ENCODE results near the gene CLK1. TPM values are rescaled to one million over a fixed set of nuclear protein-coding genes. Genes with fewer than 3 reads are reported as not detected.

CLK1 gene
- total and polyA plus RNA-seq, 2 of the 13 experiments (the other 11 are each of a cell fraction or from before 2014, with no cell fraction given) = 66.6 to 101 TPM

GRCh38 chr2:200852605-200853004 is 11.9 kb downstream of the CLK1 start:
- no peak overlapping the region for H2AFZ ChIP-seq (ENCODE audit: low read length)
- no peak overlapping the region for H3K4me2 ChIP-seq (ENCODE audit: low read depth, low read length)
- H3K27ac ChIP-seq (ENCODE audit: extremely low read length, insufficient read depth, low read length) = no peak overlapping the region
- DNase-seq (ENCODE audit: low spot score) (no peak), FAIRE-seq (no peak), ATAC-seq (no peak)
- peaks cover 37% of the 10 kb centered on the region for H4K20me1 ChIP-seq (ENCODE audit: insufficient read depth, low read length)
- H3K79me2 ChIP-seq (ENCODE audit: insufficient read depth, low read length) = peaks cover 15% of the 10 kb centered on the region
- no peak for TF ChIP-seq ZBTB14 (CRISPR knock-in tag; IDR thresholded peaks at IDR 0.05)
- no peak for TF ChIP-seq YEATS4 (CRISPR knock-in tag; IDR thresholded peaks at IDR 0.05; ENCODE audit: borderline replicate concordance)
- peak; percentile 62 for TF ChIP-seq RBFOX2 (IDR thresholded peaks at IDR 0.05; ENCODE audit: low read depth, low read length)
- no peak for TF ChIP-seq PBX2 (CRISPR knock-in tag; IDR thresholded peaks at IDR 0.05)
- no peak for TF ChIP-seq ZNF841 (CRISPR knock-in tag; IDR thresholded peaks at IDR 0.05; ENCODE audit: borderline replicate concordance)
- TF ChIP-seq RBM22 (optimal IDR thresholded peaks at IDR 0.05; ENCODE audit: low read length) = peak; percentile 68
- no peak for TF ChIP-seq ZNF383 (CRISPR knock-in tag; IDR thresholded peaks at IDR 0.05; ENCODE audit: borderline replicate concordance)
- peak; percentile 71 for TF ChIP-seq POLR2AphosphoS2 (IDR thresholded peaks at IDR 0.05; ENCODE audit: low read depth, low read length)
- TF ChIP-seq RORA (CRISPR knock-in tag; IDR thresholded peaks at IDR 0.05) = no peak
- TF ChIP-seq PAF1 (CRISPR knock-in tag; IDR thresholded peaks at IDR 0.05) = peak; percentile 62; the same call in 1 of the 2 replicates
- TF ChIP-seq POLR2AphosphoS5 (IDR thresholded peaks at IDR 0.05; ENCODE audit: low read depth, low read length) = peak; percentile 41
- POLR2A ChIA-PET = interaction anchor here (1.9 to 2.3 kb wide), 2 partner anchors 8 to 11 kb away, joined by 8 to 14 read pairs; partner anchors contain the start of gene CLK1
- in situ Hi-C loops (cut with HindIII; ENCODE audit: extremely low pct_ligation_motif_present, low pct_unique_long_range_greater_than_20kb) = no loop called here
- WGBS (ENCODE audit: low lambda C conversion rate) = 97% methylated on average over 2 of the region's 2 CpGs
- intact Hi-C loops (cut with micrococcal nuclease; ENCODE audit: unreplicated experiment) = no loop called here
- no peaks in the 10 kb centered on the region for H3K9me3 ChIP-seq (ENCODE audit: low read length)
- H3K4me3 ChIP-seq (replicated peaks in 1 of 3; ENCODE audit: insufficient read depth in 1 of 3, low read depth in 2 of 3, low read length in 3 of 3) = no peak overlapping the region
- CTCF ChIA-PET (ENCODE audit: low intra/inter-chr PET ratio, low total read pairs) = no interaction called here
- H3K36me3 ChIP-seq (replicated peaks in 1 of 2; ENCODE audit: control insufficient read depth in 1 of 2, insufficient read depth in 2 of 2, low read length in 2 of 2) = peaks cover 19 to 60% of the 10 kb centered on the region in 2 experiments
- H3K4me1 ChIP-seq (ENCODE audit: insufficient read depth, low read length) = no peaks in the 10 kb centered on the region
- BruUV-seq (replicated peaks) = no TSS peak
- H3K9ac ChIP-seq (ENCODE audit: insufficient read depth, low read depth, low read length) = no peak overlapping the region
- no peaks in the 10 kb centered on the region for H3K27me3 ChIP-seq (ENCODE audit: control insufficient read depth in 1 of 2, insufficient read depth in 2 of 2, low read length in 2 of 2)
